22Rv1 (cell line): Measurements from ENCODE around the gene TCF23.

ENCODE experiments used
- CTCF ChIP-seq: fragments of 450-650 bp; IDR thresholded peaks from 2 replicates; pipeline ENCODE4 v1.5.1; 2017; ENCODE audit warnings: mild to moderate bottlenecking
- ZFX ChIP-seq: fragments of 450-650 bp; IDR thresholded peaks from 2 replicates; pipeline ENCODE4 v1.6.1; 2017; ENCODE audit warnings: antibody characterized with exemption, borderline replicate concordance

- TF ChIP-seq CTCF (no peak), ZFX (no peak)
These were observed 33.5 kb downstream of the TCF23 start for GRCh38 chr2:27182346-27182745.
